HepG2 (cell line): ENCODE results near the gene POP7. TPM values are rescaled to one million over a fixed set of nuclear protein-coding genes. Genes with fewer than 3 reads are reported as not detected.

ENCODE experiments used
- ATAC-seq: fragments of 200-7000 bp; cut with Tn5 transposase; 3 replicates; pipeline ENCODE4 v1.9.1; 2020; ENCODE audit warnings: mild to moderate bottlenecking, moderate library complexity
- BruUV-seq: library from RNA; stranded (reverse); fragments of 400-500 nt; replicated peaks from 2 replicates; lab custom pipeline; 2021; lab: Mats Ljungman, UMichigan
- CTCF ChIA-PET: fragments of 300-600 bp; formaldehyde crosslinking; extraction: SDS; loops from one replicate; lab custom pipeline; 2021; ENCODE audit warnings: low total read pairs, inconsistent platforms, low intra/inter-chr PET ratio; lab: Yijun Ruan, JAX
- POLR2A ChIA-PET: fragments of 350-600 bp; sonication (Branson Sonifier 250); formaldehyde crosslinking; loops from one replicate; lab custom pipeline; 2020; ENCODE audit warnings: antibody characterized with exemption, inconsistent platforms; lab: Yijun Ruan, JAX
- DNase-seq: peaks from one replicate; pipeline ENCODE4 v3.0.0-alpha.2; 2015; ENCODE audit warnings: low spot score
- FAIRE-seq: peaks from 3 replicates; lab custom pipeline; 2011; peaks lifted over from hg19 to GRCh38; lab: Jason Lieb, UNC
- H2AFZ ChIP-seq: one replicate; pipeline ENCODE4 v1.6.1; 2011; ENCODE audit warnings: low read length, inconsistent platforms
- H3K27ac ChIP-seq: fragments of 300-600 bp; 3 replicates; pipeline ENCODE4 v1.8.0; 2011; ENCODE audit warnings: mixed run types, mild to moderate bottlenecking, mixed read lengths, low read length, inconsistent platforms; ENCODE audit not compliant: insufficient read depth; ENCODE audit errors: extremely low read length
- H3K27me3 ChIP-seq, 2 experiments: fragments of 200-600 bp in 1 of 2; 2 replicates in 1 of 2; 3 replicates in 1 of 2; pipeline versions ENCODE4 v1.6.0 to v1.8.0; 2011; ENCODE audit warnings: low read length in 2 of 2, mild to moderate bottlenecking in 2 of 2, moderate library complexity in 2 of 2, inconsistent platforms in 1 of 2; ENCODE audit not compliant: insufficient read depth in 2 of 2, control insufficient read depth in 1 of 2
- H3K36me3 ChIP-seq, 2 experiments: fragments of 200-600 bp in 1 of 2; replicated peaks in 1 of 2; 2 replicates in 1 of 2; 3 replicates in 1 of 2; pipeline versions ENCODE4 v1.5.1 to v1.8.0; 2011; ENCODE audit warnings: low read length in 2 of 2, inconsistent platforms in 1 of 2; ENCODE audit not compliant: insufficient read depth in 2 of 2, control insufficient read depth in 1 of 2
- H3K4me1 ChIP-seq: 2 replicates; pipeline ENCODE4 v1.5.1; 2012; ENCODE audit warnings: low read length, inconsistent platforms; ENCODE audit not compliant: insufficient read depth
- H3K4me2 ChIP-seq: 2 replicates; pipeline ENCODE4 v1.6.0; 2011; ENCODE audit warnings: low read depth, low read length, inconsistent platforms
- H3K4me3 ChIP-seq, 3 experiments: fragments of 200-600 bp in 1 of 3; sonication (generic), shearing (Covaris generic) in 1 of 3; replicated peaks in 1 of 3; 2 replicates each; pipeline ENCODE4 v1.5.1; 2011 to 2016; ENCODE audit warnings: low read length in 3 of 3, inconsistent platforms in 2 of 3, low read depth in 2 of 3, mild to moderate bottlenecking in 2 of 3, control low read depth in 1 of 3, mixed read lengths in 1 of 3; ENCODE audit not compliant: insufficient read depth in 1 of 3
- H3K79me2 ChIP-seq: one replicate; pipeline ENCODE4 v1.6.1; 2011; ENCODE audit warnings: low read length, inconsistent platforms; ENCODE audit not compliant: insufficient read depth
- H3K9ac ChIP-seq: 2 replicates; pipeline ENCODE4 v1.6.0; 2011; ENCODE audit warnings: mild to moderate bottlenecking, low read depth, low read length, inconsistent platforms; ENCODE audit not compliant: insufficient read depth
- H3K9me3 ChIP-seq: 2 replicates; pipeline ENCODE4 v1.5.1; 2012; ENCODE audit warnings: mild to moderate bottlenecking, low read length
- H4K20me1 ChIP-seq: 2 replicates; pipeline ENCODE4 v1.6.0; 2011; ENCODE audit warnings: inconsistent platforms, mild to moderate bottlenecking, low read length, moderate library complexity; ENCODE audit not compliant: insufficient read depth
- AGO1 ChIP-seq: fragments of 200-400 bp; formaldehyde crosslinking; IDR thresholded peaks from 2 replicates; pipeline ENCODE4 v1.6.1; 2017; ENCODE audit warnings: mild to moderate bottlenecking, low read depth, low read length, moderate library complexity; ENCODE audit not compliant: poor library complexity, severe bottlenecking
- ARID2 ChIP-seq: sonication (generic); formaldehyde crosslinking; IDR thresholded peaks from 2 replicates; pipeline ENCODE4 v1.8.1; 2022; ENCODE audit warnings: mild to moderate bottlenecking, missing genetic modification reagents, borderline replicate concordance
- KAT2B ChIP-seq: fragments of 150-350 bp; IDR thresholded peaks from 2 replicates; pipeline ENCODE4 v1.6.1; 2014; ENCODE audit warnings: low read depth, low read length, borderline replicate concordance
- NR2F2 ChIP-seq: IDR thresholded peaks from 2 replicates; pipeline ENCODE4 v1.6.1; 2012; ENCODE audit warnings: low read depth, inconsistent platforms, borderline replicate concordance
- SKI ChIP-seq: fragments of 450-650 bp; IDR thresholded peaks from one replicate; pipeline ENCODE4 v1.6.1; 2018; ENCODE audit warnings: mild to moderate bottlenecking; ENCODE audit not compliant: partially characterized antibody
- ZBTB33 ChIP-seq: sonication (generic); formaldehyde crosslinking; IDR thresholded peaks from 2 replicates; pipeline ENCODE4 v1.4.0; 2020; ENCODE audit warnings: missing genetic modification reagents
- ZFYVE20 ChIP-seq: sonication (generic); formaldehyde crosslinking; IDR thresholded peaks from 2 replicates; pipeline ENCODE4 v1.8.0; 2023; ENCODE audit warnings: low read depth, mild to moderate bottlenecking, moderate library complexity, missing genetic modification reagents, borderline replicate concordance
- ZNF737 ChIP-seq: sonication (generic); formaldehyde crosslinking; IDR thresholded peaks from 2 replicates; pipeline ENCODE4 v1.5.0; 2020; ENCODE audit warnings: missing genetic modification reagents, mild to moderate bottlenecking, borderline replicate concordance
- ZNF800 ChIP-seq: sonication (generic); formaldehyde crosslinking; IDR thresholded peaks from 2 replicates; pipeline ENCODE4 v1.4.0; 2020; ENCODE audit warnings: missing genetic modification reagents
- WGBS: methylation state at CpG from one replicate; pipeline ENCODE4 v1.1.6; 2017; ENCODE audit warnings: low lambda C conversion rate; 5-methylcytosine and 5-hydroxymethylcytosine counted together
- in situ Hi-C: cut with HindIII; loops from 2 replicates; pipeline ENCODE4 v1.10.0; 2017; ENCODE audit warnings: low pct_unique_long_range_greater_than_20kb; ENCODE audit not compliant: extremely low pct_ligation_motif_present
- intact Hi-C: fragments of 100-400 bp; cut with micrococcal nuclease; formaldehyde crosslinking; loops from one replicate; pipeline ENCODE4 v1.10.0; 2022; ENCODE audit not compliant: unreplicated experiment
- polyA plus RNA-seq, 8 experiments: library from polyadenylated mRNA; depleted of rRNA in 3 of 8; stranded (reverse) in 7 of 8; unstranded in 1 of 8; fragments of >200 nt; fragmentation: Illumina TruSeq in 4 of 8; extraction: Trizol in 4 of 8; gene quantifications; 2 replicates each; pipeline versions ENCODE4 v1.2.1 to v1.2.3, GENCODE V29; 2011 to 2016; ENCODE audit warnings: low read depth in 4 of 8, missing spikeins in 1 of 8, mixed read lengths in 1 of 8; ENCODE audit not compliant: insufficient read depth in 1 of 8
- total RNA-seq, 5 experiments: library from RNA; depleted of rRNA; stranded (reverse); fragments of >200 nt; fragmentation: Illumina TruSeq; extraction: Trizol; gene quantifications; 2 replicates each; pipeline ENCODE4 v1.2.3, GENCODE V29; 2016; ENCODE audit warnings: low read depth in 1 of 5
- TF ChIP-seq, protein P1 (sequence below): sonication (generic); formaldehyde crosslinking; IDR thresholded peaks from 2 replicates; pipeline ENCODE4 v1.5.1; 2020; ENCODE audit warnings: mild to moderate bottlenecking, missing genetic modification reagents, moderate library complexity
- TF ChIP-seq, protein P2 (sequence below): sonication (generic); formaldehyde crosslinking; IDR thresholded peaks from 2 replicates; pipeline ENCODE4 v1.5.0; 2020; ENCODE audit warnings: mild to moderate bottlenecking, missing genetic modification reagents, moderate library complexity

POP7 gene
- total and polyA plus RNA-seq, 2 of the 13 experiments (the other 11 are each of a cell fraction or from before 2014, with no cell fraction given), result 63.9 to 91.1 TPM

DNA sequence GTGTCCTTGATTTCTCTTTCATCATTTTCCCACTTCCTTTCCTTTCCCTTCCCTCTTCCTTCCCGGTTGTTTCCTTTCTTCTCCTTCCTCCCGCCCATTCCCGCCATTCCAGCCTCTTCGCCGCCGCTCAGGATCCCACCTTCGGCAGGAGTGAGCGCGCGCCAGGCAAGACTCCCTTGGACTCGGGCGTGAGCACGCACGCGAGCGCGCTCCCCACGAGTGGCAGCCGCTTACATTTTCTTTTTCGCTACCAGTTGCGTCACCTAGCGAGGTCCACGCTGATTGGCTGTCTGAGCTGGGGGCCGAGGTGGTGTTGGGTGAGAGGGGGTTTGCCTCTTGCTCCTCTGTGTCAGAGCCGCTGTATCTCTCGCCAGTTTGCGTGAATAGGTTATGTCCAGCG lies 39.3 kb downstream of the POP7 start:
- intact Hi-C loops, result no loop called here
- H2AFZ ChIP-seq, result no peak overlapping the region
- H3K36me3 ChIP-seq, result no peaks in the 10 kb centered on the region
- WGBS, result 86% methylated on average over 27 of the region's 28 CpGs
- no peaks in the 10 kb centered on the region for H3K79me2 ChIP-seq
- no peak overlapping the region for H3K27ac ChIP-seq
- H3K9ac ChIP-seq, result no peak overlapping the region
- ChIA-PET CTCF (no interaction called here), POLR2A (no interaction called here)
- peaks cover 6% of the 10 kb centered on the region for H3K4me1 ChIP-seq
- ATAC-seq (no peak), DNase-seq (no peak), FAIRE-seq (no peak)
- no peaks in the 10 kb centered on the region for H3K9me3 ChIP-seq
- H4K20me1 ChIP-seq, result no peaks in the 10 kb centered on the region
- no peak for TF ChIP-seq ZNF800 (CRISPR knock-in tag)
- TF ChIP-seq NR2F2, result no peak
- no peak for TF ChIP-seq ZNF737
- TF ChIP-seq SKI, result no peak
- TF ChIP-seq KAT2B, result no peak
- no TSS peak for BruUV-seq
- in situ Hi-C loops, result no loop called here
- H3K27me3 ChIP-seq, result no peaks in the 10 kb centered on the region
- no peak overlapping the region for H3K4me3 ChIP-seq
- H3K4me2 ChIP-seq, result no peak overlapping the region

DNA sequence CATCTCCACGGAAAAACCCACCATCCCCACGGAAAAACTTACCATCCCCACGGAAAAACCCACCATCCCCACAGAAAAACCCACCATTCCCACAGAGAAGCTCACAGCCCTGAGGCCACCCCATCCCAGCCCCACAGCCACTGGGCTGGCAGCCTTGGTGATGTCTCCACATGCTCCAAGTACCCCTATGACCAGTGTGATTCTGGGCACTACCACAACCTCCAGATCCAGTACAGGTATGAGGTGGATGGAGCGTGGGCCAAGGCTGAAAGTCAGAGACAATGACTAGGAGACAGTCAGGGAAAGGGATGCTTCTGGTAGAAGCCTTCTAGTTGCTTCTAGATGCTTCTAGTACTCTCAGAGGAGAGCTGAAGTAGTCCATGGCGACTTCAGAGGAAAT lies 47.1 kb downstream of the POP7 start:
- H3K36me3 ChIP-seq, result no peaks in the 10 kb centered on the region
- ChIA-PET CTCF (no interaction called here), POLR2A (interaction anchor here (0.7 kb wide), 1 partner anchor 22 kb away, joined by 6 read pairs; no protein-coding TSS in a partner anchor)
- intact Hi-C loops (no loop called here), in situ Hi-C loops (loop anchor here (25.0 kb wide), 1 partner anchor 309 kb away; no protein-coding TSS in a partner anchor)
- BruUV-seq, result no TSS peak
- H3K4me2 ChIP-seq, result no peak overlapping the region
- DNase-seq (no peak), FAIRE-seq (no peak), ATAC-seq (peak; percentile 44; the same call in 2 of the 3 replicates)
- no peak overlapping the region for H2AFZ ChIP-seq
- no peak overlapping the region for H3K27ac ChIP-seq
- H3K27me3 ChIP-seq, result peaks cover 0 to 15% of the 10 kb centered on the region in 2 experiments; a peak in 2 of 5 replicates
- H3K4me3 ChIP-seq, result no peak overlapping the region
- H3K9ac ChIP-seq, result no peak overlapping the region
- H3K9me3 ChIP-seq, result no peaks in the 10 kb centered on the region
- H3K79me2 ChIP-seq, result no peaks in the 10 kb centered on the region
- 22% methylated on average over 5 of the region's 5 CpGs for WGBS
- no peaks in the 10 kb centered on the region for H4K20me1 ChIP-seq
- peaks cover 12% of the 10 kb centered on the region for H3K4me1 ChIP-seq
- TF ChIP-seq, protein P1, sequence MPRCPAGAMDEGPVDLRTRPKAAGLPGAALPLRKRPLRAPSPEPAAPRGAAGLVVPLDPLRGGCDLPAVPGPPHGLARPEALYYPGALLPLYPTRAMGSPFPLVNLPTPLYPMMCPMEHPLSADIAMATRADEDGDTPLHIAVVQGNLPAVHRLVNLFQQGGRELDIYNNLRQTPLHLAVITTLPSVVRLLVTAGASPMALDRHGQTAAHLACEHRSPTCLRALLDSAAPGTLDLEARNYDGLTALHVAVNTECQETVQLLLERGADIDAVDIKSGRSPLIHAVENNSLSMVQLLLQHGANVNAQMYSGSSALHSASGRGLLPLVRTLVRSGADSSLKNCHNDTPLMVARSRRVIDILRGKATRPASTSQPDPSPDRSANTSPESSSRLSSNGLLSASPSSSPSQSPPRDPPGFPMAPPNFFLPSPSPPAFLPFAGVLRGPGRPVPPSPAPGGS, result no peak
- TF ChIP-seq ZFYVE20 (CRISPR knock-in tag) (no peak), AGO1 (no peak), ARID2 (CRISPR knock-in tag) (no peak), ZBTB33 (CRISPR knock-in tag) (no peak)
- TF ChIP-seq, protein P2, sequence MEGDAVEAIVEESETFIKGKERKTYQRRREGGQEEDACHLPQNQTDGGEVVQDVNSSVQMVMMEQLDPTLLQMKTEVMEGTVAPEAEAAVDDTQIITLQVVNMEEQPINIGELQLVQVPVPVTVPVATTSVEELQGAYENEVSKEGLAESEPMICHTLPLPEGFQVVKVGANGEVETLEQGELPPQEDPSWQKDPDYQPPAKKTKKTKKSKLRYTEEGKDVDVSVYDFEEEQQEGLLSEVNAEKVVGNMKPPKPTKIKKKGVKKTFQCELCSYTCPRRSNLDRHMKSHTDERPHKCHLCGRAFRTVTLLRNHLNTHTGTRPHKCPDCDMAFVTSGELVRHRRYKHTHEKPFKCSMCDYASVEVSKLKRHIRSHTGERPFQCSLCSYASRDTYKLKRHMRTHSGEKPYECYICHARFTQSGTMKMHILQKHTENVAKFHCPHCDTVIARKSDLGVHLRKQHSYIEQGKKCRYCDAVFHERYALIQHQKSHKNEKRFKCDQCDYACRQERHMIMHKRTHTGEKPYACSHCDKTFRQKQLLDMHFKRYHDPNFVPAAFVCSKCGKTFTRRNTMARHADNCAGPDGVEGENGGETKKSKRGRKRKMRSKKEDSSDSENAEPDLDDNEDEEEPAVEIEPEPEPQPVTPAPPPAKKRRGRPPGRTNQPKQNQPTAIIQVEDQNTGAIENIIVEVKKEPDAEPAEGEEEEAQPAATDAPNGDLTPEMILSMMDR, result no peak
